MM.1S (cell line): ENCODE measurements around the gene SORD.
"Not testable (repeated sequence)": the region's sequence is repeated elsewhere in the genome, so short reads cannot be mapped to it uniquely, and the experiment has no call there.

ENCODE experiments used
- CTCF ChIP-seq: fragments of 300-600 bp; sonication (generic); IDR thresholded peaks from 2 replicates; pipeline ENCODE4 v1.5.1; 2016; ENCODE audit warnings: antibody characterized with exemption, low read length, mixed read lengths
- EZH2 ChIP-seq: fragments of 300-600 bp; sonication (generic); optimal IDR thresholded peaks from 2 replicates; pipeline ENCODE3; 2017; ENCODE audit warnings: low read depth, mild to moderate bottlenecking, antibody characterized with exemption, low read length, mixed read lengths
- EZH2phosphoT487 ChIP-seq: fragments of 300-600 bp; sonication (generic); IDR thresholded peaks from 2 replicates; pipeline ENCODE4 v1.6.1; 2018; ENCODE audit warnings: antibody characterized with exemption, low read length

- not testable (repeated sequence) for TF ChIP-seq EZH2, CTCF, EZH2phosphoT487
These were observed 2.6 kb downstream of the SORD start for GRCh38 chr15:45025627-45026026.
